Right lung (tissue), 5 donors: ENCODE data around the gene SLC44A5. TPM values are rescaled to one million over a fixed set of nuclear protein-coding genes. Genes with fewer than 3 reads are reported as not detected.
"Not testable (repeated sequence)": the region's sequence is repeated elsewhere in the genome, so short reads cannot be mapped to it uniquely, and the experiment has no call there.

ENCODE experiments used
- DNase-seq, 2 donors: peaks; one replicate each; pipeline ENCODE4 v3.0.0-alpha.2; 2013
- polyA plus RNA-seq, 5 donors: library from polyadenylated mRNA; unstranded; fragments of 120-200 nt; gene quantifications; one replicate each; pipeline versions ENCODE4 v1.2.1 to v1.2.3, GENCODE V29; 2013; ENCODE audit warnings: inconsistent platforms in 1 of 5, low replicate concordance in 1 of 5; ENCODE audit not compliant: insufficient read length in 5 of 5, insufficient read depth in 1 of 5

Gene SLC44A5
- polyA plus RNA-seq, 5 donors: 1.0 to 7.4 (median 3.3) TPM

- no peak for DNase-seq
These were observed 141.2 kb downstream of the SLC44A5 start for GRCh38 chr1:75469586-75470173.

GRCh38 chr1:75461808-75462325 is 149.0 kb downstream of the SLC44A5 start:
- no peak for DNase-seq

- DNase-seq: no peak
These were observed 160.9 kb downstream of the SLC44A5 start for GRCh38 chr1:75449998-75450397.

- DNase-seq: no peak
These were observed 166.7 kb downstream of the SLC44A5 start for GRCh38 chr1:75444220-75444619.

- DNase-seq: no peak
These were observed 170.6 kb downstream of the SLC44A5 start for GRCh38 chr1:75440274-75440673.

- no peak for DNase-seq
These were observed 172.6 kb downstream of the SLC44A5 start for GRCh38 chr1:75438355-75438754.

GRCh38 chr1:75431843-75432242 is 179.1 kb downstream of the SLC44A5 start:
- DNase-seq: no peak

- no peak for DNase-seq
These were observed 180.4 kb downstream of the SLC44A5 start for GRCh38 chr1:75430526-75430925.

- DNase-seq: no peak
These were observed 184.2 kb downstream of the SLC44A5 start for GRCh38 chr1:75426688-75427087.

GRCh38 chr1:75425001-75425650 is 185.8 kb downstream of the SLC44A5 start:
- DNase-seq: no peak

- no peak for DNase-seq
These were observed 187.3 kb downstream of the SLC44A5 start for GRCh38 chr1:75423616-75424015.

GRCh38 chr1:75423136-75423535 is 187.8 kb downstream of the SLC44A5 start:
- no peak for DNase-seq

GRCh38 chr1:75421371-75421770 is 189.5 kb downstream of the SLC44A5 start:
- DNase-seq: no peak

- no peak for DNase-seq
These were observed 195.7 kb downstream of the SLC44A5 start for GRCh38 chr1:75415187-75415586.

- DNase-seq: no peak
These were observed 198.3 kb downstream of the SLC44A5 start for GRCh38 chr1:75412616-75413015.

- DNase-seq: not testable (repeated sequence)
These were observed 206.2 kb downstream of the SLC44A5 start for GRCh38 chr1:75404681-75405080.

- DNase-seq: not testable (repeated sequence)
These were observed 207.7 kb downstream of the SLC44A5 start for GRCh38 chr1:75403147-75403646.

GRCh38 chr1:75400716-75401115 is 210.2 kb downstream of the SLC44A5 start:
- no peak for DNase-seq

- no peak for DNase-seq
These were observed 214.2 kb downstream of the SLC44A5 start for GRCh38 chr1:75396745-75397144.

- no peak for DNase-seq
These were observed 214.7 kb downstream of the SLC44A5 start for GRCh38 chr1:75396260-75396659.

GRCh38 chr1:75394386-75395139 is 216.4 kb downstream of the SLC44A5 start:
- DNase-seq: no peak

- no peak for DNase-seq
These were observed 218.6 kb downstream of the SLC44A5 start for GRCh38 chr1:75392278-75392677.
